ENCODE measurements around the gene MYF6.

DNA sequence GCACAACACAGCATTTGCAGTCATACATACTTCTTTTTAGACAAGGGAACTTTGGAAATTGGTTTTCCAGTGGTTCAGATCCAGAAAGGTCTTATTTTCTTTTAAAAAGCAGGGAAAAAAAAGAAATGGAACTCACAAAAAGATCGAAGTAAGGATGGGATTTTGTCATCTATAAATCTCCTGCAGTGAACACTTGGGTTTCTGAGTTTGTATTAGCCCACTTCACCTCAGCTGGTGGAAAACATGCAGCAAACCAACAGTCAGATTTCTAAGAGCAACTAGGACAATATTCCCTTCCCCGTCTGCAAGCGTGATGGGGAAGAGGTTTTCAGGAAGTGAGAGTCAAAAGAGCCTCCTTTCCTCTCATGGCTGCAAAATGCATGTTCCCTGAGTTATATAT lies 13.9 kb downstream of the MYF6 start:
- TF ChIP-seq, protein P1, sequence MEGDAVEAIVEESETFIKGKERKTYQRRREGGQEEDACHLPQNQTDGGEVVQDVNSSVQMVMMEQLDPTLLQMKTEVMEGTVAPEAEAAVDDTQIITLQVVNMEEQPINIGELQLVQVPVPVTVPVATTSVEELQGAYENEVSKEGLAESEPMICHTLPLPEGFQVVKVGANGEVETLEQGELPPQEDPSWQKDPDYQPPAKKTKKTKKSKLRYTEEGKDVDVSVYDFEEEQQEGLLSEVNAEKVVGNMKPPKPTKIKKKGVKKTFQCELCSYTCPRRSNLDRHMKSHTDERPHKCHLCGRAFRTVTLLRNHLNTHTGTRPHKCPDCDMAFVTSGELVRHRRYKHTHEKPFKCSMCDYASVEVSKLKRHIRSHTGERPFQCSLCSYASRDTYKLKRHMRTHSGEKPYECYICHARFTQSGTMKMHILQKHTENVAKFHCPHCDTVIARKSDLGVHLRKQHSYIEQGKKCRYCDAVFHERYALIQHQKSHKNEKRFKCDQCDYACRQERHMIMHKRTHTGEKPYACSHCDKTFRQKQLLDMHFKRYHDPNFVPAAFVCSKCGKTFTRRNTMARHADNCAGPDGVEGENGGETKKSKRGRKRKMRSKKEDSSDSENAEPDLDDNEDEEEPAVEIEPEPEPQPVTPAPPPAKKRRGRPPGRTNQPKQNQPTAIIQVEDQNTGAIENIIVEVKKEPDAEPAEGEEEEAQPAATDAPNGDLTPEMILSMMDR (conservative IDR thresholded peaks at IDR 0.05; ENCODE audit: low read depth, low read length), result no peak
- TF ChIP-seq EZH2 (IDR thresholded peaks at IDR 0.05; ENCODE audit: borderline replicate concordance, low read depth, low read length, poor library complexity, severe bottlenecking), result no peak

Data from A673 (cell line).